ENCODE measurements around the gene TECR.
"Not testable (repeated sequence)": the region's sequence is repeated elsewhere in the genome, so short reads cannot be mapped to it uniquely, and the experiment has no call there.

The TECR gene

GRCh38 chr19:14611051-14611450, 81.7 kb downstream of the TECR start:
- Histone ChIP-seq H3K4me1 (ENCODE audit: low read length) (no peaks in the 10 kb centered on the region), H3K9ac (ENCODE audit: low read length) (no peak overlapping the region), H3K27me3 (replicated peaks; ENCODE audit: insufficient read depth, low read length) (peaks cover 35% of the 10 kb centered on the region), H3K79me2 (ENCODE audit: low read length) (no peaks in the 10 kb centered on the region), H2AFZ (ENCODE audit: low read length) (no peak overlapping the region), H3K27ac (ENCODE audit: low read length) (no peak overlapping the region), H3K4me2 (ENCODE audit: low read depth, low read length) (no peak overlapping the region), H3K4me3 (ENCODE audit: low read length) (no peak overlapping the region), H3F3A (ENCODE audit: insufficient read depth, low read length) (no peaks in the 10 kb centered on the region), H3K9me2 (replicated peaks; ENCODE audit: insufficient read depth, low read length) (no peaks in the 10 kb centered on the region), H3K9me3 (replicated peaks; ENCODE audit: insufficient read depth, low read length) (no peaks in the 10 kb centered on the region), H4K20me1 (ENCODE audit: insufficient read depth, low read length) (no peaks in the 10 kb centered on the region), H3K36me3 (replicated peaks; ENCODE audit: insufficient read depth, low read length) (no peaks in the 10 kb centered on the region)
- DNase-seq: no peak
- TF ChIP-seq, protein P1, sequence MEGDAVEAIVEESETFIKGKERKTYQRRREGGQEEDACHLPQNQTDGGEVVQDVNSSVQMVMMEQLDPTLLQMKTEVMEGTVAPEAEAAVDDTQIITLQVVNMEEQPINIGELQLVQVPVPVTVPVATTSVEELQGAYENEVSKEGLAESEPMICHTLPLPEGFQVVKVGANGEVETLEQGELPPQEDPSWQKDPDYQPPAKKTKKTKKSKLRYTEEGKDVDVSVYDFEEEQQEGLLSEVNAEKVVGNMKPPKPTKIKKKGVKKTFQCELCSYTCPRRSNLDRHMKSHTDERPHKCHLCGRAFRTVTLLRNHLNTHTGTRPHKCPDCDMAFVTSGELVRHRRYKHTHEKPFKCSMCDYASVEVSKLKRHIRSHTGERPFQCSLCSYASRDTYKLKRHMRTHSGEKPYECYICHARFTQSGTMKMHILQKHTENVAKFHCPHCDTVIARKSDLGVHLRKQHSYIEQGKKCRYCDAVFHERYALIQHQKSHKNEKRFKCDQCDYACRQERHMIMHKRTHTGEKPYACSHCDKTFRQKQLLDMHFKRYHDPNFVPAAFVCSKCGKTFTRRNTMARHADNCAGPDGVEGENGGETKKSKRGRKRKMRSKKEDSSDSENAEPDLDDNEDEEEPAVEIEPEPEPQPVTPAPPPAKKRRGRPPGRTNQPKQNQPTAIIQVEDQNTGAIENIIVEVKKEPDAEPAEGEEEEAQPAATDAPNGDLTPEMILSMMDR (IDR thresholded peaks at IDR 0.05; ENCODE audit: low read length): no peak
- no peak for TF ChIP-seq EZH2 (optimal IDR thresholded peaks at IDR 0.05; ENCODE audit: low read depth, low read length)
- TF ChIP-seq EZH2phosphoT487 (IDR thresholded peaks at IDR 0.05; ENCODE audit: low read length): no peak

DNA sequence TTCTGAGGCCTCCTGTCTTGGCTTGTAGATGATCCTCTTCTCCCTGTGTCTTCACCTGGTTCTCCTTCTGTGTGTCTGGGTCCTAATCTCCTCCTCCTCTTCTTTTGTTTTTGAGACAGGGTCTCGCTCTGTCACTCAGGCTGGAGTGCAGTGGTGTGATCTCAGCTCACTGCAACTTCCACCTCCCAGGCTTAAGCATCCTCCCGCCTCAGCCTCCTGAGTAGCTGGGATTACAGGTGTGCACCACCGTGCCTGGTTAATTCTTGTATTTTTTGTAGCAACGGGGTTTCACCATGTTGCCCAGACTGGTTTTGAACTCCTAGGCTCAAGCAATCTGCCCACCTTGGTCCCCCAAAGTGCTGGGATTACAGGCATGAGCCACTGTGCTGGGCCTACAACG, 82.8 kb downstream of the TECR start:
- H3K27ac ChIP-seq (ENCODE audit: low read length); DNase-seq; H4K20me1 ChIP-seq (ENCODE audit: insufficient read depth, low read length); H3K9me3 ChIP-seq (replicated peaks; ENCODE audit: insufficient read depth, low read length); H3F3A ChIP-seq (ENCODE audit: insufficient read depth, low read length); H2AFZ ChIP-seq (ENCODE audit: low read length); H3K4me3 ChIP-seq (ENCODE audit: low read length); H3K79me2 ChIP-seq (ENCODE audit: low read length); H3K9ac ChIP-seq (ENCODE audit: low read length); H3K4me1 ChIP-seq (ENCODE audit: low read length); H3K9me2 ChIP-seq (replicated peaks; ENCODE audit: insufficient read depth, low read length); H3K36me3 ChIP-seq (replicated peaks; ENCODE audit: insufficient read depth, low read length); H3K4me2 ChIP-seq (ENCODE audit: low read depth, low read length): not testable (repeated sequence)
- H3K27me3 ChIP-seq (replicated peaks; ENCODE audit: insufficient read depth, low read length): peaks cover 34% of the 10 kb centered on the region

GRCh38 chr19:14612657-14613056, 83.3 kb downstream of the TECR start:
- no peak overlapping the region for H3K9ac ChIP-seq (ENCODE audit: low read length)
- no peaks in the 10 kb centered on the region for H3K4me1 ChIP-seq (ENCODE audit: low read length)
- DNase-seq: no peak
- no peaks in the 10 kb centered on the region for H3K9me2 ChIP-seq (replicated peaks; ENCODE audit: insufficient read depth, low read length)
- no peaks in the 10 kb centered on the region for H4K20me1 ChIP-seq (ENCODE audit: insufficient read depth, low read length)
- H3F3A ChIP-seq (ENCODE audit: insufficient read depth, low read length): no peaks in the 10 kb centered on the region
- no peaks in the 10 kb centered on the region for H3K79me2 ChIP-seq (ENCODE audit: low read length)
- H3K4me3 ChIP-seq (ENCODE audit: low read length): no peak overlapping the region
- no peak overlapping the region for H3K4me2 ChIP-seq (ENCODE audit: low read depth, low read length)
- TF ChIP-seq EZH2 (optimal IDR thresholded peaks at IDR 0.05; ENCODE audit: low read depth, low read length) (no peak), EZH2phosphoT487 (IDR thresholded peaks at IDR 0.05; ENCODE audit: low read length) (no peak)
- TF ChIP-seq, protein P1 (IDR thresholded peaks at IDR 0.05; ENCODE audit: low read length): no peak
- H3K9me3 ChIP-seq (replicated peaks; ENCODE audit: insufficient read depth, low read length): no peaks in the 10 kb centered on the region
- H3K36me3 ChIP-seq (replicated peaks; ENCODE audit: insufficient read depth, low read length): no peaks in the 10 kb centered on the region
- no peak overlapping the region for H2AFZ ChIP-seq (ENCODE audit: low read length)
- peaks cover 34% of the 10 kb centered on the region for H3K27me3 ChIP-seq (replicated peaks; ENCODE audit: insufficient read depth, low read length)
- H3K27ac ChIP-seq (ENCODE audit: low read length): no peak overlapping the region

- not testable (repeated sequence) for H3K4me3 ChIP-seq (ENCODE audit: low read length); H3K79me2 ChIP-seq (ENCODE audit: low read length); H4K20me1 ChIP-seq (ENCODE audit: insufficient read depth, low read length); H3K27ac ChIP-seq (ENCODE audit: low read length); H3K36me3 ChIP-seq (replicated peaks; ENCODE audit: insufficient read depth, low read length); H3K4me1 ChIP-seq (ENCODE audit: low read length); H3K9ac ChIP-seq (ENCODE audit: low read length); H2AFZ ChIP-seq (ENCODE audit: low read length); H3K9me2 ChIP-seq (replicated peaks; ENCODE audit: insufficient read depth, low read length); H3K4me2 ChIP-seq (ENCODE audit: low read depth, low read length); H3K9me3 ChIP-seq (replicated peaks; ENCODE audit: insufficient read depth, low read length); H3F3A ChIP-seq (ENCODE audit: insufficient read depth, low read length); DNase-seq
- H3K27me3 ChIP-seq (replicated peaks; ENCODE audit: insufficient read depth, low read length): peaks cover 29% of the 10 kb centered on the region
Observed at GRCh38 chr19:14613399-14614098, 84.2 kb downstream of the TECR start.

Data from MM.1S (cell line).